Spleen (tissue), 7 donors: Measurements from ENCODE around the gene OR4D9.

ENCODE experiments used
- POLR2A ChIP-seq, 3 donors: fragments of 450-650 bp; IDR thresholded peaks; one replicate each; pipeline ENCODE4 v1.5.1; 2017; ENCODE audit warnings: antibody characterized with exemption in 3 of 3, mild to moderate bottlenecking in 1 of 3
- POLR2AphosphoS5 ChIP-seq, 3 donors: sonication (generic); formaldehyde crosslinking; IDR thresholded peaks; one replicate each; pipeline ENCODE4 v1.5.1; 2017; ENCODE audit warnings: antibody characterized with exemption in 3 of 3
- TF ChIP-seq, protein P1 (sequence below), 11 experiments: fragments of 200-600 bp in 7 of 11; fragments of 450-650 bp in 4 of 11; sonication (generic) in 4 of 11; IDR thresholded peaks in 8 of 11; conservative IDR thresholded peaks in 3 of 11; 1 replicate in 7 of 11; 2 replicates in 4 of 11; pipeline versions ENCODE4 v1.4.0 to v1.8.0; 2016 to 2021; ENCODE audit warnings: antibody characterized with exemption in 11 of 11, inconsistent platforms in 4 of 11, mild to moderate bottlenecking in 1 of 11
- donor health status: DM: no; HTN: no; CAD: no; lungs with moderate emphysema.
- donor health status: DM: no; HTN: no; CAD: no.
- donor health status: DM: no; HTN: no; CAD: no.

DNA sequence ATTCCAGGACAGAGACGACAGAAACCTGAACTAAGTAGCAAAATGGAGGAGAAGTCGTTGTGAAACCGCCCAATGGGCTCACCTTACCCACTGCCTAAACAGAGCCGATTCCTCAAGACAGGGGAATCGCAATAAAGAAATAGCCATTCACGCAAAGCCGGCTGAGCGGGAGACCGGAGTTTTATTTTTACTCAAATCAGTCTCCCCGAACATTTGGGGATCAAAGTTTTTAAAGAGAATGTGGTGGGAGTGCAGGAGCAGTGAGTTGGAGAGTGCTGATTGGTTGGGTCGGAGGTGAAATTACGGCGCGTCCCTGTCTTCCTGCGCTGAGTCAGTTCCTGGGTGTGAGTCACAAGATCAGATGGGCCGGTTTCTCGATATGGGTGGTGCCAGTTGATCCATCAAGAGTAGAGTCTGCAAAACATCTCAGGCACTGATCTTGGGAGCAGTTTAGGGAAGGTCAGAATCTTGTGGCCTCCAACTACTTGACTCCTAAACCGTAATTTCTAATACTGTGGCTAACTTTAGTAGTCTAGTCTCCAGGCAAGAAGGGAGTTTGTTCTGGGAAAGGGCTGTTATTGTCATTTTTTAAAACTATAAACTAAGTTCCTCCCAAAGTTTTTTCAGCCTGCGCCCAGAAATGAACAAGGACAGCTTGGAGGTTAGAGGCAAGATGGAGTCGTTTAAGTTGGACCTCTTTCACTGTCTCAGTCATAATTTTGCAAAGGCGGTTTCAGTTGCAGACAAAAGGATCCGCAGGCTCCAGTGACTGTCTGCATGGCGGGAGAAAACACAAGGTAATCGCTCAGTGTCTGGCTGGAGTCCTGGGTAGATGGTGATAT is 34.1 kb downstream of the OR4D9 start:
- TF ChIP-seq POLR2A (IDR thresholded peaks at IDR 0.05), result no peak
- TF ChIP-seq, protein P1, sequence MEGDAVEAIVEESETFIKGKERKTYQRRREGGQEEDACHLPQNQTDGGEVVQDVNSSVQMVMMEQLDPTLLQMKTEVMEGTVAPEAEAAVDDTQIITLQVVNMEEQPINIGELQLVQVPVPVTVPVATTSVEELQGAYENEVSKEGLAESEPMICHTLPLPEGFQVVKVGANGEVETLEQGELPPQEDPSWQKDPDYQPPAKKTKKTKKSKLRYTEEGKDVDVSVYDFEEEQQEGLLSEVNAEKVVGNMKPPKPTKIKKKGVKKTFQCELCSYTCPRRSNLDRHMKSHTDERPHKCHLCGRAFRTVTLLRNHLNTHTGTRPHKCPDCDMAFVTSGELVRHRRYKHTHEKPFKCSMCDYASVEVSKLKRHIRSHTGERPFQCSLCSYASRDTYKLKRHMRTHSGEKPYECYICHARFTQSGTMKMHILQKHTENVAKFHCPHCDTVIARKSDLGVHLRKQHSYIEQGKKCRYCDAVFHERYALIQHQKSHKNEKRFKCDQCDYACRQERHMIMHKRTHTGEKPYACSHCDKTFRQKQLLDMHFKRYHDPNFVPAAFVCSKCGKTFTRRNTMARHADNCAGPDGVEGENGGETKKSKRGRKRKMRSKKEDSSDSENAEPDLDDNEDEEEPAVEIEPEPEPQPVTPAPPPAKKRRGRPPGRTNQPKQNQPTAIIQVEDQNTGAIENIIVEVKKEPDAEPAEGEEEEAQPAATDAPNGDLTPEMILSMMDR (IDR thresholded peaks at IDR 0.05 in 8 of 11, conservative IDR thresholded peaks at IDR 0.05 in 3 of 11), result no peak
- no peak for TF ChIP-seq POLR2AphosphoS5 (IDR thresholded peaks at IDR 0.05)
